Activated CD8-positive, alpha-beta memory T cell treated with anti-CD3 and anti-CD28 coated beads, Interleukin-2, amount 50 U/mL, for 48 hours (primary cell): ENCODE results near the gene TMEM178B.
"Not testable (repeated sequence)": the region's sequence is repeated elsewhere in the genome, so short reads cannot be mapped to it uniquely, and the experiment has no call there.

Experiments
- DNase-seq: peaks from one replicate; pipeline ENCODE4 v3.0.0-alpha.2; 2020

TMEM178B gene

GRCh38 chr7:141360803-141361202 lies 286.9 kb downstream of the TMEM178B start:
- no peak for DNase-seq

GRCh38 chr7:141361479-141361878 lies 287.6 kb downstream of the TMEM178B start:
- DNase-seq = no peak

GRCh38 chr7:141361960-141362359 lies 288.1 kb downstream of the TMEM178B start:
- no peak for DNase-seq

GRCh38 chr7:141362580-141363435 lies 288.9 kb downstream of the TMEM178B start:
- no peak for DNase-seq

GRCh38 chr7:141363748-141364147 lies 289.9 kb downstream of the TMEM178B start:
- DNase-seq = no peak

GRCh38 chr7:141366091-141366621 lies 292.3 kb downstream of the TMEM178B start:
- no peak for DNase-seq

- no peak for DNase-seq
These were observed 295.6 kb downstream of the TMEM178B start for GRCh38 chr7:141369422-141369821.

- DNase-seq = no peak
These were observed 296.3 kb downstream of the TMEM178B start for GRCh38 chr7:141370178-141370577.

GRCh38 chr7:141370650-141371049 lies 296.8 kb downstream of the TMEM178B start:
- DNase-seq = no peak

- no peak for DNase-seq
These were observed 300.6 kb downstream of the TMEM178B start for GRCh38 chr7:141374425-141374824.

- DNase-seq = no peak
These were observed 301.6 kb downstream of the TMEM178B start for GRCh38 chr7:141375442-141375841.

GRCh38 chr7:141377906-141378305 lies 304.0 kb downstream of the TMEM178B start:
- DNase-seq = no peak

- DNase-seq = no peak
These were observed 304.5 kb downstream of the TMEM178B start for GRCh38 chr7:141378405-141378804.

- no peak for DNase-seq
These were observed 308.0 kb downstream of the TMEM178B start for GRCh38 chr7:141381794-141382427.

- not testable (repeated sequence) for DNase-seq
These were observed 309.5 kb downstream of the TMEM178B start for GRCh38 chr7:141383356-141383755.

GRCh38 chr7:141386881-141387280 lies 313.0 kb downstream of the TMEM178B start:
- DNase-seq = no peak

GRCh38 chr7:141387521-141388217 lies 313.8 kb downstream of the TMEM178B start:
- no peak for DNase-seq

- DNase-seq = no peak
These were observed 315.4 kb downstream of the TMEM178B start for GRCh38 chr7:141389140-141389796.

- no peak for DNase-seq
These were observed 316.5 kb downstream of the TMEM178B start for GRCh38 chr7:141390339-141390738.

GRCh38 chr7:141393056-141393455 lies 319.2 kb downstream of the TMEM178B start:
- DNase-seq = no peak

GRCh38 chr7:141397236-141398163 lies 323.6 kb downstream of the TMEM178B start:
- DNase-seq = no peak

- DNase-seq = no peak
These were observed 326.5 kb downstream of the TMEM178B start for GRCh38 chr7:141400356-141400755.
